GM19452 (cell line): ENCODE measurements around the gene CPSF3.
A peak's percentile ranks its signal among the peaks of the same experiment; 100 is the strongest.

ENCODE experiments used
- ATAC-seq: cut with Tn5 transposase; IDR thresholded peaks from one replicate; pipeline ENCODE4 v1.9.1; 2021; ENCODE audit not compliant: unreplicated experiment

CPSF3 gene

GRCh38 chr2:9416962-9417316 lies 6.5 kb upstream of the CPSF3 start:
- no peak for ATAC-seq

- ATAC-seq = no peak
Measured at GRCh38 chr2:9417725-9418124, 5.7 kb upstream of the CPSF3 start.

GRCh38 chr2:9418746-9419145 lies 4.7 kb upstream of the CPSF3 start:
- no peak for ATAC-seq

- no peak for ATAC-seq
Measured at GRCh38 chr2:9419541-9419940, 3.9 kb upstream of the CPSF3 start.

- no peak for ATAC-seq
Measured at GRCh38 chr2:9420495-9420894, 3.0 kb upstream of the CPSF3 start.

GRCh38 chr2:9422321-9423099 lies 944 bp upstream of the CPSF3 start:
- ATAC-seq = peak; percentile 33

- peak; percentile 11 for ATAC-seq
Measured at GRCh38 chr2:9423922-9424272, 443 bp downstream of the CPSF3 start.

GRCh38 chr2:9424447-9425164 lies 1.2 kb downstream of the CPSF3 start:
- ATAC-seq = no peak

- ATAC-seq = no peak
Measured at GRCh38 chr2:9428965-9429577, 5.6 kb downstream of the CPSF3 start.

- ATAC-seq = no peak
Measured at GRCh38 chr2:9430316-9431293, 7.2 kb downstream of the CPSF3 start.

- no peak for ATAC-seq
Measured at GRCh38 chr2:9434489-9434888, 11.0 kb downstream of the CPSF3 start.

- ATAC-seq = no peak
Measured at GRCh38 chr2:9439536-9439935, 16.1 kb downstream of the CPSF3 start.

GRCh38 chr2:9440058-9440727 lies 16.7 kb downstream of the CPSF3 start:
- ATAC-seq = no peak

GRCh38 chr2:9441556-9441955 lies 18.1 kb downstream of the CPSF3 start:
- ATAC-seq = no peak

- no peak for ATAC-seq
Measured at GRCh38 chr2:9443526-9443925, 20.1 kb downstream of the CPSF3 start.

- no peak for ATAC-seq
Measured at GRCh38 chr2:9445089-9445488, 21.6 kb downstream of the CPSF3 start.

- ATAC-seq = no peak
Measured at GRCh38 chr2:9451231-9451630, 27.8 kb downstream of the CPSF3 start.

GRCh38 chr2:9460441-9461017 lies 37.1 kb downstream of the CPSF3 start:
- no peak for ATAC-seq

- no peak for ATAC-seq
Measured at GRCh38 chr2:9461079-9461478, 37.6 kb downstream of the CPSF3 start.

GRCh38 chr2:9462313-9462712 lies 38.9 kb downstream of the CPSF3 start:
- ATAC-seq = no peak
